ENCODE measurements around the gene DSE.

Gene DSE

DNA sequence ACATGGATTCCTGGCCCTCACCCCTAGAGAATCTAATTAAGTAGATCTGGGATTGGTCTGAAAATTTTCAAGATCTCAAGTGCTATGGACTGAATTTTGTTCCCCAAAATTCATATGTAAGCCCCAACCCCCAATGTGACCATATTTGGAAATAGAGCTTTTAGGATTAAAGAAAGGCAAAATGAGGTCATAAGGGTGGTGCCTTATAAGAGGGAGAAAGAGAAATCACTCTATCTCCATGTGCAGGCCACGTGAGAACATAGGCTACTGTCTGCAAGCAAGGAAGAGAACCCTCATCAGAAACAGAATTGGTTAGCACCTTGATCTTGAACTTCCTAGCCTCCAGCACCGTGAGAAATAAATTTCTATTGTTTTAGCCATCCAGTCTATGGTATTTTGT lies 8.5 kb upstream of the DSE start:
- no peak for DNase-seq (ENCODE audit: low read depth)

DNA sequence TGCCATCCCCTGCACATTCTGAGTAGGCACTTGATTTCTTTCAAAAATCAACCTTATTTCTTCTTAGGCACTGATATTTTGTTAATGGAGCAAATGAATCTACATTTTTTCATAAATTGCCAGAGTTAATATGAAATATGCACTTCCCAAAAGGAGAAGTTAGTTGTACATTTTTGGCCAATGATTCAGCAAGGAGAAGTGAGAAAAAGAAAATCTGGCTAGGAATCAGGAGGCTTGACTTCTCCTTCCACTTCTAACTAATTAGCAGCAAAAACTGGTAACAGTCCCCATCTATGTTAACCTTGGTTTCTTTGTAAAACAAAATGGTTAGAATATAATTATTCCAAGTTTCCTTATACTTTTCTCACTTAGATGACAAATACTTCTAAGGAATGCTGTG lies 7.0 kb upstream of the DSE start:
- no peak for DNase-seq (ENCODE audit: low read depth)

DNA sequence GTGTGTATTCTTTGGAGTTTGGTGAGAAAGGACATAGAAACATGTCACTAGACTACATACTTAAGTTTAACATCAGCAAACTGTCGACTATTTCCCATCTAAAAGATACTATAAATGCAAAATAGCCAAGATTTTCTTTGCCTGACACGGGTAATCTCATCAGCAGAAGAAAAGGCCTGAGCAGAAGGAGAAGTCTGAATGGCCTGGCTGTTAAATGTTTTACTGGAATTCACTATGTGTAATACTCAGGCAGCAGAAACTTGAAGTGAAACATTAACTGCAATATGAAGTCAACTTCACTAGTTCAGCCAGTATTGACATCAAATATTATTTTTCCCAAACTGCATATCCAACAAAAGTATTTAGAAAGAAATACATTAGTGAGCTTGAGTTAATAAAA lies 6.4 kb upstream of the DSE start:
- DNase-seq (ENCODE audit: low read depth): no peak

- no peak for DNase-seq (ENCODE audit: low read depth)
These were observed 5.0 kb upstream of the DSE start for GRCh38 chr6:116365743-116366142.

GRCh38 chr6:116366740-116367275 lies 3.9 kb upstream of the DSE start:
- DNase-seq (ENCODE audit: low read depth): no peak

DNA sequence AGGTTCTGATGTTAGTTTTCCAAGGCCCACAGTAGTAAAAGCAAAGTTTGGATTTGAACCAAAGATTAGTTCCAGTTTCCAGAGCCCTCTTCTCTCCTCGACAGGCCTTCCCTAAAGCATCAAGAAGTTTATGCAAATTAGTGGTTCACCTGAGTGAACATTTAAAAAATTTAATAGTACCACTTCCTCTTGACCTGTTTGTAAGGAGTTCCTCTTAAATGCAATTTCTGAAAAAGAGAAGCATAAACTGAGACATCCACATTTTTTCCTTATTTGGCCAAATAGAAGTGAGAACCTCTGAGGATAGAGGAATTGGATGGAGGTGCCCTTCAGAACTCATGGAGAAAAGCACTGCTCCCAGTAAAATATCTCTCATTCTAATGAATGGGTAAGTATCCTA lies 1.2 kb upstream of the DSE start:
- no peak for DNase-seq (ENCODE audit: low read depth)

DNA sequence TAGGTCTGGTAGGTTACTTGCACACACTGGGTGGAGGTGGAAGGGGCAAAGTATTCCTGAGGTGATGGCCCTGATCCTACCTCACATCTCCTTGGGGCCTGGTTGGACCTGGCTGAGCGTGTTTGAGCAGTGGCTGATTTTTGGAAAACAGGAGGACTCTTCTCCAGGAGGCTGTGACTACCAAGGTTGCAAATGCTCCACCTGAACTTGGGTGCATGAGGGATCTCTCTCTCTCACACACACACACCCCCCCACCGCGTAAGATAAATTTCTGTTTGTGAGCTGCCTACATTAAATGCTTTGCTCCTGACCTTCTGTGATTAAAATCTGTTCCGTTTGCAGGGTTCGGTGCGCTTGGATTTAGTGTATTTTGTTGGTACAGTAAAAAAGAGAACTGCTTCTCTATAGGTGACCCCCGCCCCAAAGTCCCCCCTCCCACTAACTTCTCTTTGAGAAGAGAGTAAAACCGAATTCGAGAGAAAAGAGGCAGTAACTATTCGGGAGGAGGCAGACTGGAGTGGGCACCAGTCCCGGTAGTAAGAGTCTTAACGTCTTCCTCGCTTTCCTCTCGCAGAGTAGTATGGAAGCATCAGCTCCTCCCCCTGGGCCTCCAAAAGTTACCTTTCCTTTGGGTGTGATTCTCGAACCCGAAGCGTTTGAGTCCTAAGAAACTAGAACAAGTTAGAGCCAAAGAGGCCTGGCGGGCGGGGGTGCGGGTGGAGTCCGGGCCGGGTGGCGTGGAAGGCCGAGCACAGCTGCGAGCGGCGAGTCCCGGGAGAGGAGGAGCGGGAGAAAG lies 585 bp upstream of the DSE start:
- no peak for DNase-seq (ENCODE audit: low read depth)

GRCh38 chr6:116371120-116371917 lies 572 bp downstream of the DSE start:
- DNase-seq (ENCODE audit: low read depth): no peak

DNA sequence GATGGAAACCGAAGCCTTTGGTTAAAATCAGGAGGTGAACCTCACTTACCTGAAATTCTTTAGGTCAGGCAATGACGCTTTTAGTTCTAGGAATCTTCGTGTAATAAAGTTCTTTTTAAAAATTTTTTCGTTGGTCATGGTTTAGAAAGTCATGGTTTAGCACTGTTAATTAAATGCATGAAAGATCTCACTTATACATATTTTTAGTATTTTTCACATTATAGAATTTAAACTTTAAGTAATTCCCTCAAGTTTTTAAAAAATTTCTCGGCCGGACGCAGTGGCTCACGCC lies 1.1 kb downstream of the DSE start:
- no peak for DNase-seq (ENCODE audit: low read depth)

GRCh38 chr6:116373300-116373699 lies 2.6 kb downstream of the DSE start:
- DNase-seq (ENCODE audit: low read depth): no peak

GRCh38 chr6:116373940-116374339 lies 3.2 kb downstream of the DSE start:
- DNase-seq (ENCODE audit: low read depth): no peak

GRCh38 chr6:116374586-116374985 lies 3.8 kb downstream of the DSE start:
- no peak for DNase-seq (ENCODE audit: low read depth)

GRCh38 chr6:116375262-116375661 lies 4.5 kb downstream of the DSE start:
- DNase-seq (ENCODE audit: low read depth): no peak

GRCh38 chr6:116376149-116376548 lies 5.4 kb downstream of the DSE start:
- no peak for DNase-seq (ENCODE audit: low read depth)

GRCh38 chr6:116379764-116380163 lies 9.0 kb downstream of the DSE start:
- DNase-seq (ENCODE audit: low read depth): no peak

GRCh38 chr6:116380346-116380745 lies 9.6 kb downstream of the DSE start:
- DNase-seq (ENCODE audit: low read depth): no peak

DNA sequence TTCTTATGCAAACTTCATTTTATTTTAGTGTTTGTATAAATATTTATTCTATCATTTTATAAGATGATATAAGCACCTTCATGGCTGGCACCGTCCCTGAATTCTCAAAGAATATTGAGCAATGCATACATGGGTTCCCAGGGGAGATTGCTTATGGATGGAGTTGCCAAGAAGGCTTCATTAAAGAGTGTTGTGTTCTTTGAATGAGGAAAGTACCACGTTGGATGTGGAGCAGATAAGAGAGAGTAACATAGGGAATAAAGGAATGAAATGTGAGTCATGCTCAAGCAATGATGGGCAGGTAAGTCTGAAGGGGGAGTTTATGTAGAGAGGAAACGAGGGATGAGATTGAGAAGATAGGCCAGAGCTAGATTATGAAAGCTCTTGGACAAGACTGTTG lies 10.3 kb downstream of the DSE start:
- no peak for DNase-seq (ENCODE audit: low read depth)

GRCh38 chr6:116382587-116382986 lies 11.8 kb downstream of the DSE start:
- DNase-seq (ENCODE audit: low read depth): no peak

DNA sequence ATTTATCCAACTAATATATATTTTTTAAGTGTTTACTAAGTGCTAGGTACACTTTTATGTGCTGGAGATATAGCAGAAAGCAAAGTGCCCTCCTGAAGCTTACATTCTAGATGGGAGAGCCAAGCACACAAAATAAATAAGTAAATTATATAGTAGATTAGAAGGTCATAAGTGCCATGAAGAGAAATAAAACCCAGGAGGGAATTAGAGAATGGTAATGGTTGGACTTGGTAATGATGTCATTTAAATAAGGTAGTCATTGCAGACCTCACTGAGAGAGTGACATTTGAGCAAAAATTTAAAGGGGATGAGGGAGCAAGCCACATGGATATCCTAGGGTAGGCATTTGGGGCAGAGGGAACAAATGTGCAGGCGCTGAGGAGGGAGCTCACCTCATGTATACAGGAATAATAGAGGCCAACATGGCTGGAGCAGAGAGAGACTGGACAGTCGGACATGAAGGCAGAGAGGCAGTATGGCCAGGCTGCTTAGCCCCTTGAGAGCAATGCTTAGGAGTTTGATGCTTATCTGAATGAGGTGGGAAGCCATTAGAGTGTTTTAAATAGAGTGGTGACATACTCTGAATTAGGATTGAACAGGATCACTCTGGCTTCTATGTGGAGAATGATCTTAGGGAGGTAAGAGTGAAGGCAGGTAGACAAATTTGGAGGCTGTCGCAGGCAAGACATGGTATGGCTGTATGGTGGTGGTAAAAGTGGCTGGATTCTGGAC lies 14.1 kb downstream of the DSE start:
- DNase-seq (ENCODE audit: low read depth): no peak

- no peak for DNase-seq (ENCODE audit: low read depth)
These were observed 14.7 kb downstream of the DSE start for GRCh38 chr6:116385459-116385802.

GRCh38 chr6:116385921-116386320 lies 15.2 kb downstream of the DSE start:
- no peak for DNase-seq (ENCODE audit: low read depth)

DNA sequence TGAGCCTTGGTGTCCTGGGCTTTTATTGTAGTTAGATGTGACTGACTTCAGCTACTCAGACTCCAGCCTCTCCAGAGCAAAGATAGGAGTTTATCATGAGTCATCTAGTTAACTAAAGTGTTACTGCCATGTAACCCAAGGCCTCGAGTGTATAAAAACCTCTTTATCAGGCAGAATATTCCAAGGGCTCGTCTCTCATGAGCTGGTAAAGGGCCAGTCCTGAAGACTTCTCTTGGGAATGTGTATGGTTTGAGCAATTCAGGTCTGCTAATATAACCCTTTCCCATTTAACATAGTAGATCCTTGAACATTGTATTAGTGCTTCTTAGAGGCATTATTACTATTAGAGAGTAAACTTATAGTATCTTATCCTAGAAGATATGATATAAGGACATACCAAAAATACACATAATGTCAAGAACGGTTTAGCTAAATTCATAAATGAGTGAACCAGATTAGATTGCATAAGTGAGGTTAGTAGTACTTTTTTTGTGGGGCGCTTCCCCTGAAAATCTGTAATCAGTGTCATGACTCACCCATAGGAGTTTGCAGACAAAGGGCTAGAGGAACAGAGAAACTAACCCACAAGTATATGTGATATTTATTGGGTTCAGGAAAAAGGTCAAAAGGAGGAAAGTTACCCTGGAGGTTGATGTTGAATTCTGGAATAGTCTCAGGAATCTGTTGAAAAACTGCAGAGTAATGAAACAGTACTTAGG lies 16.0 kb downstream of the DSE start:
- no peak for DNase-seq (ENCODE audit: low read depth)
